ENCODE results near the gene F13A1. TPM values are rescaled to one million over a fixed set of nuclear protein-coding genes. Genes with fewer than 3 reads are reported as not detected.

F13A1 gene
- total and polyA plus RNA-seq, 2 of the 13 experiments (the other 11 are each of a cell fraction or from before 2014, with no cell fraction given), result not detected

DNA sequence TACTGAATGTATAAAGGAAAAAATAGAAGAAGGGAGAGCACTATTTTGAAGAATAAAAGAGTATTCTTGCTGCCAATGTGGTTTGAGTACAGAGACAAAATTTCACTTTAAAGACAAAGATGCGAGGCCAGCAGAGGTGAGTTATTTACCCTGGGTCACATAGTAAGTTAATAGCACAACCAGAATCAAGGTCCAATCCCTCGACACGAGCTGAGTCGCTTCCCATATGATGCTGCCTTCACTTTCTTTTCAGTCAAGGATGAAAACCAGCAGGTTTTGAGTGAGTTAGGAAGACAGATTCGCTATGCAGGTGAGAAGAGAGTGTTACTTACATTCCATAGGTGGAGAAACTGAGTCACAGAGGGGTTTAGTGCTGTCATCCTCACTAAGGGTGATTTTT is 75.8 kb downstream of the F13A1 start:
- ATAC-seq, result no peak
- H3K27ac ChIP-seq (ENCODE audit: extremely low read length, insufficient read depth, low read length), result no peak overlapping the region
- intact Hi-C loops (cut with micrococcal nuclease; ENCODE audit: unreplicated experiment), result no loop called here
- FAIRE-seq, result no peak
- no peaks in the 10 kb centered on the region for H3K4me1 ChIP-seq (ENCODE audit: insufficient read depth, low read length)
- no peaks in the 10 kb centered on the region for H3K36me3 ChIP-seq (replicated peaks in 1 of 2; ENCODE audit: control insufficient read depth in 1 of 2, insufficient read depth in 2 of 2, low read length in 2 of 2)
- ChIA-PET CTCF (ENCODE audit: low intra/inter-chr PET ratio, low total read pairs) (no interaction called here), POLR2A (no interaction called here)
- no peaks in the 10 kb centered on the region for H3K79me2 ChIP-seq (ENCODE audit: insufficient read depth, low read length)
- in situ Hi-C loops (cut with HindIII; ENCODE audit: extremely low pct_ligation_motif_present, low pct_unique_long_range_greater_than_20kb), result no loop called here
- no peaks in the 10 kb centered on the region for H3K9me3 ChIP-seq (ENCODE audit: low read length)
- H3K4me3 ChIP-seq (replicated peaks in 1 of 3; ENCODE audit: insufficient read depth in 1 of 3, low read depth in 2 of 3, low read length in 3 of 3), result no peak overlapping the region
- BruUV-seq (replicated peaks), result no TSS peak
- H3K9ac ChIP-seq (ENCODE audit: insufficient read depth, low read depth, low read length), result no peak overlapping the region
- H3K4me2 ChIP-seq (ENCODE audit: low read depth, low read length), result no peak overlapping the region
- DNase-seq (ENCODE audit: low spot score), result no peak
- H4K20me1 ChIP-seq (ENCODE audit: insufficient read depth, low read length), result no peaks in the 10 kb centered on the region
- TF ChIP-seq CHCHD3 (CRISPR knock-in tag; IDR thresholded peaks at IDR 0.05), result no peak
- no peak for TF ChIP-seq ZNF329 (CRISPR knock-in tag; IDR thresholded peaks at IDR 0.05; ENCODE audit: low read depth)
- TF ChIP-seq, protein P1, sequence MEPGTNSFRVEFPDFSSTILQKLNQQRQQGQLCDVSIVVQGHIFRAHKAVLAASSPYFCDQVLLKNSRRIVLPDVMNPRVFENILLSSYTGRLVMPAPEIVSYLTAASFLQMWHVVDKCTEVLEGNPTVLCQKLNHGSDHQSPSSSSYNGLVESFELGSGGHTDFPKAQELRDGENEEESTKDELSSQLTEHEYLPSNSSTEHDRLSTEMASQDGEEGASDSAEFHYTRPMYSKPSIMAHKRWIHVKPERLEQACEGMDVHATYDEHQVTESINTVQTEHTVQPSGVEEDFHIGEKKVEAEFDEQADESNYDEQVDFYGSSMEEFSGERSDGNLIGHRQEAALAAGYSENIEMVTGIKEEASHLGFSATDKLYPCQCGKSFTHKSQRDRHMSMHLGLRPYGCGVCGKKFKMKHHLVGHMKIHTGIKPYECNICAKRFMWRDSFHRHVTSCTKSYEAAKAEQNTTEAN (CRISPR knock-in tag; conservative IDR thresholded peaks at IDR 0.05), result no peak
- no peak for TF ChIP-seq HIVEP1 (CRISPR knock-in tag; IDR thresholded peaks at IDR 0.05)
- no peak for TF ChIP-seq PRMT3 (CRISPR knock-in tag; IDR thresholded peaks at IDR 0.05; ENCODE audit: borderline replicate concordance, low read depth)
- TF ChIP-seq TOPORS (CRISPR knock-in tag; IDR thresholded peaks at IDR 0.05), result no peak
- no peak for TF ChIP-seq TGIF2 (CRISPR knock-in tag; IDR thresholded peaks at IDR 0.05)
- TF ChIP-seq, protein P2, sequence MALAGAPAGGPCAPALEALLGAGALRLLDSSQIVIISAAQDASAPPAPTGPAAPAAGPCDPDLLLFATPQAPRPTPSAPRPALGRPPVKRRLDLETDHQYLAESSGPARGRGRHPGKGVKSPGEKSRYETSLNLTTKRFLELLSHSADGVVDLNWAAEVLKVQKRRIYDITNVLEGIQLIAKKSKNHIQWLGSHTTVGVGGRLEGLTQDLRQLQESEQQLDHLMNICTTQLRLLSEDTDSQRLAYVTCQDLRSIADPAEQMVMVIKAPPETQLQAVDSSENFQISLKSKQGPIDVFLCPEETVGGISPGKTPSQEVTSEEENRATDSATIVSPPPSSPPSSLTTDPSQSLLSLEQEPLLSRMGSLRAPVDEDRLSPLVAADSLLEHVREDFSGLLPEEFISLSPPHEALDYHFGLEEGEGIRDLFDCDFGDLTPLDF (CRISPR knock-in tag; IDR thresholded peaks at IDR 0.05), result no peak
- TF ChIP-seq, protein P3, sequence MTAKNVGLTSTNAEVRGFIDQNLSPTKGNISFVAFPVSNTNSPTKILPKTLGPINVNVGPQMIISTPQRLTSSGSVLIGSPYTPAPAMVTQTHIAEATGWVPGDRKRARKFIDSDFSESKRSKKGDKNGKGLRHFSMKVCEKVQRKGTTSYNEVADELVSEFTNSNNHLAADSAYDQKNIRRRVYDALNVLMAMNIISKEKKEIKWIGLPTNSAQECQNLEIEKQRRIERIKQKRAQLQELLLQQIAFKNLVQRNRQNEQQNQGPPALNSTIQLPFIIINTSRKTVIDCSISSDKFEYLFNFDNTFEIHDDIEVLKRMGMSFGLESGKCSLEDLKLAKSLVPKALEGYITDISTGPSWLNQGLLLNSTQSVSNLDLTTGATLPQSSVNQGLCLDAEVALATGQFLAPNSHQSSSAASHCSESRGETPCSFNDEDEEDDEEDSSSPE (CRISPR knock-in tag; IDR thresholded peaks at IDR 0.05), result no peak
- TF ChIP-seq ETV5 (CRISPR knock-in tag; IDR thresholded peaks at IDR 0.05; ENCODE audit: borderline replicate concordance), result no peak
- WGBS (ENCODE audit: low lambda C conversion rate), result 5% methylated on average over 5 of the region's 5 CpGs
- no peaks in the 10 kb centered on the region; a peak in 1 of 5 replicates for H3K27me3 ChIP-seq (ENCODE audit: control insufficient read depth in 1 of 2, insufficient read depth in 2 of 2, low read length in 2 of 2)
- no peak overlapping the region for H2AFZ ChIP-seq (ENCODE audit: low read length)

Measured in HepG2 (cell line).